ENCODE measurements around the gene EVC.

- TF ChIP-seq CTCF (IDR thresholded peaks at IDR 0.05; ENCODE audit: low read length) (no peak), EZH2 (optimal IDR thresholded peaks at IDR 0.05; ENCODE audit: low read depth, low read length) (no peak)
Measured at GRCh38 chr4:5787311-5787710, 76.3 kb downstream of the EVC start.

All from MM.1S (cell line).